Transverse colon (tissue), 4 donors: ENCODE results near the gene DIPK1A. TPM values are rescaled to one million over a fixed set of nuclear protein-coding genes. Genes with fewer than 3 reads are reported as not detected.

Source experiments
- DNase-seq: peaks from one replicate; pipeline ENCODE4 v3.0.0-alpha.2; 2019
- H3K27ac ChIP-seq, 4 donors: fragments of 200-600 bp; sonication (generic); 2 replicates each; pipeline ENCODE4 v1.5.1; 2016 to 2018; ENCODE audit warnings: inconsistent platforms in 4 of 4
- H3K27me3 ChIP-seq: fragments of 200-600 bp; sonication (generic); 2 replicates; pipeline ENCODE4 v1.5.1; 2017; ENCODE audit warnings: inconsistent platforms
- H3K36me3 ChIP-seq, 4 donors: fragments of 200-600 bp; sonication (generic); 2 replicates each; pipeline ENCODE4 v1.5.1; 2017 to 2019; ENCODE audit warnings: inconsistent platforms in 4 of 4
- H3K4me1 ChIP-seq, 4 donors: fragments of 200-600 bp; sonication (generic); 2 replicates each; pipeline ENCODE4 v1.5.1; 2017 to 2020; ENCODE audit warnings: inconsistent platforms in 4 of 4
- H3K4me3 ChIP-seq, 4 donors: fragments of 200-600 bp; sonication (generic); 1 replicate in 1 of 4; 2 replicates in 3 of 4; pipeline versions ENCODE4 v1.5.1 to v1.6.1; 2017 to 2019; ENCODE audit warnings: inconsistent platforms in 4 of 4
- H3K9me3 ChIP-seq, 2 donors: fragments of 200-600 bp; sonication (generic); 2 replicates each; pipeline ENCODE4 v1.5.1; 2017 to 2019; ENCODE audit warnings: inconsistent platforms in 2 of 2
- CTCF ChIP-seq, 5 experiments: fragments of 200-600 bp in 3 of 5; fragments of 450-650 bp in 2 of 5; sonication (generic) in 3 of 5; IDR thresholded peaks; 1 replicate in 2 of 5; 2 replicates in 3 of 5; pipeline ENCODE4 v1.5.1; 2016 to 2017; ENCODE audit warnings: antibody characterized with exemption in 5 of 5, inconsistent platforms in 3 of 5, mild to moderate bottlenecking in 2 of 5, moderate library complexity in 1 of 5
- EP300 ChIP-seq: sonication (generic); formaldehyde crosslinking; IDR thresholded peaks from one replicate; pipeline ENCODE4 v1.6.1; 2017; ENCODE audit warnings: antibody characterized with exemption, low read depth
- POLR2A ChIP-seq: fragments of 450-650 bp; IDR thresholded peaks from one replicate; pipeline ENCODE4 v1.6.1; 2016; ENCODE audit warnings: antibody characterized with exemption, mild to moderate bottlenecking, moderate library complexity
- POLR2AphosphoS5 ChIP-seq, 3 donors: sonication (generic); formaldehyde crosslinking; IDR thresholded peaks; one replicate each; pipeline ENCODE4 v1.6.1; 2016; ENCODE audit warnings: antibody characterized with exemption in 3 of 3
- WGBS, 2 donors: methylation state at CpG; one replicate each; pipeline ENCODE4 v1.1.5; 2018; ENCODE audit warnings: low coverage in 1 of 2; 5-methylcytosine and 5-hydroxymethylcytosine counted together
- in situ Hi-C, 4 donors: fragments of 200-750 bp; cut with MboI; loops; one replicate each; pipeline versions ENCODE4 v1.15.0 to v1.15.1; 2017; ENCODE audit warnings: low sequenced_read_pairs in 3 of 4, low pct_ligation_motif_present in 1 of 4, low pct_unique_long_range_greater_than_20kb in 1 of 4
- intact Hi-C: fragments of 100-400 bp; cut with DNase I; formaldehyde crosslinking; loops from one replicate; pipeline ENCODE4 v1.15.1; 2023; ENCODE audit warnings: low total_unique reads
- total RNA-seq, 4 donors: library from RNA; depleted of rRNA; stranded (reverse); fragments of >200 nt; gene quantifications; one replicate each; pipeline ENCODE4 v1.1.0, GENCODE V29; 2016

Gene DIPK1A
- total RNA-seq, 4 donors from 2014 or later: 6.0 to 17.9 (median 11.2) TPM

GRCh38 chr1:92840600-92840999, 120.7 kb downstream of the DIPK1A start:
- no peak overlapping the region for H3K27ac ChIP-seq
- in situ Hi-C loops (no loop called here), intact Hi-C loops (no loop called here)
- H3K27me3 ChIP-seq: no peaks in the 10 kb centered on the region
- H3K4me1 ChIP-seq: peaks cover 0 to 46% (median 6%) of the 10 kb centered on the region in 4 donors
- H3K4me3 ChIP-seq: no peak overlapping the region
- H3K9me3 ChIP-seq: no peaks in the 10 kb centered on the region
- H3K36me3 ChIP-seq: peaks cover 0 to 69% (median 23%) of the 10 kb centered on the region in 4 donors
- WGBS, 2 donors: 51 to 57% methylated on average over 5 of the region's 5 CpGs
- DNase-seq: no peak
- TF ChIP-seq CTCF (IDR thresholded peaks at IDR 0.05) (no peak), POLR2A (no peak), POLR2AphosphoS5 (IDR thresholded peaks at IDR 0.05) (no peak), EP300 (no peak)

GRCh38 chr1:92839442-92839841, 121.8 kb downstream of the DIPK1A start:
- intact Hi-C loops (no loop called here), in situ Hi-C loops (no loop called here)
- Histone ChIP-seq H3K4me1 (peaks cover 4 to 57% (median 14%) of the 10 kb centered on the region in 4 donors), H3K4me3 (no peak overlapping the region), H3K9me3 (no peaks in the 10 kb centered on the region), H3K27me3 (no peaks in the 10 kb centered on the region), H3K27ac (no peak overlapping the region), H3K36me3 (peaks cover 0 to 69% (median 26%) of the 10 kb centered on the region in 4 donors)
- no peak for TF ChIP-seq EP300
- no peak for TF ChIP-seq POLR2AphosphoS5 (IDR thresholded peaks at IDR 0.05)
- TF ChIP-seq CTCF (IDR thresholded peaks at IDR 0.05): no peak
- TF ChIP-seq POLR2A: no peak
- DNase-seq: no peak
- WGBS, 2 donors: 55 to 71% methylated on average over 2 of the region's 2 CpGs

GRCh38 chr1:92838519-92838918, 122.7 kb downstream of the DIPK1A start:
- H3K9me3 ChIP-seq: no peaks in the 10 kb centered on the region
- no peak for DNase-seq
- peaks cover 0 to 63% (median 26%) of the 10 kb centered on the region in 4 donors for H3K36me3 ChIP-seq
- peaks cover 11 to 67% (median 24%) of the 10 kb centered on the region in 4 donors for H3K4me1 ChIP-seq
- no peaks in the 10 kb centered on the region for H3K27me3 ChIP-seq
- H3K27ac ChIP-seq: no peak overlapping the region
- no peak for TF ChIP-seq POLR2AphosphoS5 (IDR thresholded peaks at IDR 0.05)
- TF ChIP-seq POLR2A: no peak
- no peak for TF ChIP-seq EP300
- no peak for TF ChIP-seq CTCF (IDR thresholded peaks at IDR 0.05)
- WGBS, 2 donors: 0% methylated on average over 1 of the region's 1 CpG
- in situ Hi-C loops: no loop called here
- intact Hi-C loops: no loop called here
- no peak overlapping the region for H3K4me3 ChIP-seq

- Histone ChIP-seq H3K4me3 (no peak overlapping the region), H3K4me1 (peaks cover 15 to 74% (median 30%) of the 10 kb centered on the region in 4 donors), H3K9me3 (no peaks in the 10 kb centered on the region), H3K36me3 (peaks cover 0 to 50% (median 24%) of the 10 kb centered on the region in 4 donors), H3K27me3 (no peaks in the 10 kb centered on the region), H3K27ac (no peak overlapping the region)
- intact Hi-C loops: no loop called here
- DNase-seq: no peak
- in situ Hi-C loops: no loop called here
- TF ChIP-seq POLR2AphosphoS5 (IDR thresholded peaks at IDR 0.05): no peak
- WGBS, 2 donors: 85 to 100% methylated on average over 1 to 2 of the region's 2 CpGs
Measured at GRCh38 chr1:92837062-92837461, 124.2 kb downstream of the DIPK1A start.

GRCh38 chr1:92834617-92835016, 126.6 kb downstream of the DIPK1A start:
- 58 to 65% methylated on average over 4 to 5 of the region's 5 CpGs for WGBS, 2 donors
- H3K4me3 ChIP-seq: peak overlapping the region in 1 of 4 donors; percentile 95
- peak overlapping the region; percentile 88 to 97 (median 94) for H3K27ac ChIP-seq
- peaks cover 15 to 68% (median 31%) of the 10 kb centered on the region in 4 donors for H3K4me1 ChIP-seq
- in situ Hi-C loops (no loop called here), intact Hi-C loops (no loop called here)
- H3K36me3 ChIP-seq: peaks cover 0 to 31% (median 15%) of the 10 kb centered on the region in 4 donors
- no peak for TF ChIP-seq POLR2A
- no peaks in the 10 kb centered on the region for H3K27me3 ChIP-seq
- no peaks in the 10 kb centered on the region for H3K9me3 ChIP-seq
- no peak for DNase-seq
